H9 (cell line): ENCODE results near the gene CYP1A1. TPM values are rescaled to one million over a fixed set of nuclear protein-coding genes. Genes with fewer than 3 reads are reported as not detected.

Experiments
- DNase-seq: peaks from one replicate; pipeline ENCODE4 v3.0.0-alpha.2; 2017
- H2AFZ ChIP-seq: one replicate; pipeline ENCODE4 v1.6.1; 2013; ENCODE audit warnings: mild to moderate bottlenecking, low read length, control low read depth, moderate library complexity
- H2AK5ac ChIP-seq: 2 replicates; pipeline ENCODE4 v1.6.1; 2013; ENCODE audit warnings: low read length, control low read depth, mixed read lengths; ENCODE audit not compliant: insufficient read length
- H2BK120ac ChIP-seq: one replicate; pipeline ENCODE4 v1.6.1; 2013; ENCODE audit warnings: low read depth, mild to moderate bottlenecking, low read length, control low read depth, inconsistent platforms; ENCODE audit not compliant: poor library complexity, severe bottlenecking
- H2BK12ac ChIP-seq: 2 replicates; pipeline ENCODE4 v1.6.1; 2013; ENCODE audit warnings: low read length, control low read depth, mixed read lengths, low read depth; ENCODE audit not compliant: insufficient read length
- H2BK15ac ChIP-seq: 2 replicates; pipeline ENCODE4 v1.6.1; 2013; ENCODE audit warnings: low read depth, low read length, control low read depth
- H2BK20ac ChIP-seq: one replicate; pipeline ENCODE4 v1.6.1; 2013; ENCODE audit warnings: low read depth, mild to moderate bottlenecking, low read length, control low read depth, inconsistent platforms; ENCODE audit not compliant: poor library complexity, severe bottlenecking
- H2BK5ac ChIP-seq: 2 replicates; pipeline ENCODE4 v1.6.1; 2013; ENCODE audit warnings: low read length, control low read depth, mixed read lengths; ENCODE audit not compliant: insufficient read length
- H3K14ac ChIP-seq: 2 replicates; pipeline ENCODE4 v1.6.1; 2013; ENCODE audit warnings: low read length, control low read depth; ENCODE audit not compliant: insufficient read depth
- H3K18ac ChIP-seq: 2 replicates; pipeline ENCODE4 v1.6.1; 2013; ENCODE audit warnings: low read depth, mild to moderate bottlenecking, mixed read lengths, low read length, control low read depth; ENCODE audit not compliant: insufficient read length
- H3K23ac ChIP-seq: 2 replicates; pipeline ENCODE4 v1.6.1; 2013; ENCODE audit warnings: low read length, control low read depth, mixed read lengths, low read depth; ENCODE audit not compliant: insufficient read length
- H3K23me2 ChIP-seq: 2 replicates; pipeline ENCODE4 v1.6.1; 2013; ENCODE audit warnings: low read depth, mild to moderate bottlenecking, mixed read lengths, low read length, control low read depth; ENCODE audit not compliant: insufficient read length, poor library complexity, severe bottlenecking
- H3K27ac ChIP-seq: 2 replicates; pipeline ENCODE4 v1.5.1; 2013; ENCODE audit warnings: low read length, control low read depth, mixed read lengths, low read depth; ENCODE audit not compliant: insufficient read length
- H3K27me3 ChIP-seq: 2 replicates; pipeline ENCODE4 v1.6.1; 2013; ENCODE audit warnings: low read length, control low read depth, inconsistent platforms; ENCODE audit not compliant: insufficient read depth
- H3K4ac ChIP-seq: 2 replicates; pipeline ENCODE4 v1.6.1; 2013; ENCODE audit warnings: low read depth, mild to moderate bottlenecking, control low read depth, inconsistent platforms, low read length, moderate library complexity
- H3K4me1 ChIP-seq: 2 replicates; pipeline ENCODE4 v1.6.1; 2013; ENCODE audit warnings: low read length, control low read depth, inconsistent platforms; ENCODE audit not compliant: insufficient read depth
- H3K4me2 ChIP-seq: 2 replicates; pipeline ENCODE4 v1.6.1; 2013; ENCODE audit warnings: low read length, control low read depth, mixed read lengths; ENCODE audit not compliant: insufficient read length, insufficient read depth
- H3K56ac ChIP-seq: 2 replicates; pipeline ENCODE4 v1.6.1; 2013; ENCODE audit warnings: low read depth, mild to moderate bottlenecking, mixed read lengths, low read length, control low read depth; ENCODE audit not compliant: insufficient read length
- H3K79me1 ChIP-seq: 2 replicates; pipeline ENCODE4 v1.6.1; 2013; ENCODE audit warnings: low read depth, mild to moderate bottlenecking, moderate library complexity, low read length, control low read depth, inconsistent platforms; ENCODE audit not compliant: insufficient read depth, poor library complexity, severe bottlenecking
- H3K79me2 ChIP-seq: 2 replicates; pipeline ENCODE4 v1.6.1; 2013; ENCODE audit warnings: low read length, control low read depth, inconsistent platforms; ENCODE audit not compliant: insufficient read depth
- H3K9ac ChIP-seq: 2 replicates; pipeline ENCODE4 v1.6.1; 2013; ENCODE audit warnings: low read length, control low read depth, mixed read lengths; ENCODE audit not compliant: insufficient read length; ENCODE audit errors: extremely low read depth
- H3K9me3 ChIP-seq: one replicate; pipeline ENCODE4 v1.6.1; 2013; ENCODE audit warnings: low read depth, low read length, inconsistent platforms; ENCODE audit not compliant: control insufficient read depth
- H3T11ph ChIP-seq: one replicate; pipeline ENCODE4 v1.6.1; 2013; ENCODE audit warnings: mild to moderate bottlenecking, low read length, control low read depth, inconsistent platforms
- H4K20me1 ChIP-seq: one replicate; pipeline ENCODE4 v1.6.1; 2013; ENCODE audit not compliant: control insufficient read depth, insufficient read length, insufficient read depth
- H4K5ac ChIP-seq: 2 replicates; pipeline ENCODE4 v1.6.1; 2013; ENCODE audit warnings: low read depth, mild to moderate bottlenecking, mixed read lengths, low read length, control low read depth; ENCODE audit not compliant: insufficient read length
- H4K8ac ChIP-seq: replicated peaks from 2 replicates; pipeline ENCODE4 v1.6.1; 2013; ENCODE audit warnings: low read length, control low read depth, mixed read lengths, low read depth; ENCODE audit not compliant: insufficient read length
- H4K91ac ChIP-seq: 2 replicates; pipeline ENCODE4 v1.6.1; 2013; ENCODE audit warnings: low read depth, mild to moderate bottlenecking, moderate library complexity, mixed read lengths, low read length, control low read depth; ENCODE audit not compliant: insufficient read length
- H3K27ac Mint-ChIP-seq, 3 experiments: 2 replicates in 2 of 3; 3 replicates in 1 of 3; pipeline ENCODE4 v1.8.0; 2020 to 2021; ENCODE audit warnings: mixed read lengths in 3 of 3, mild to moderate bottlenecking in 1 of 3, moderate library complexity in 1 of 3
- H3K27me3 Mint-ChIP-seq: 2 replicates; pipeline ENCODE4 v1.8.0; 2021; ENCODE audit warnings: low read depth, mild to moderate bottlenecking, moderate library complexity, mixed read lengths
- H3K36me3 Mint-ChIP-seq, 3 experiments: 2 replicates in 2 of 3; 3 replicates in 1 of 3; pipeline ENCODE4 v1.8.0; 2020 to 2021; ENCODE audit warnings: low read depth in 3 of 3, mixed read lengths in 3 of 3; ENCODE audit not compliant: insufficient read depth in 1 of 3
- H3K4me1 Mint-ChIP-seq, 2 experiments: 2 replicates each; pipeline ENCODE4 v1.8.0; 2020; ENCODE audit warnings: mixed read lengths in 2 of 2
- H3K4me3 Mint-ChIP-seq, 2 experiments: 2 replicates in 1 of 2; 3 replicates in 1 of 2; pipeline ENCODE4 v1.8.0; 2020 to 2021; ENCODE audit warnings: mild to moderate bottlenecking in 2 of 2, mixed read lengths in 2 of 2, moderate library complexity in 1 of 2
- H3K9me3 Mint-ChIP-seq, 2 experiments: 2 replicates in 1 of 2; 3 replicates in 1 of 2; pipeline ENCODE4 v1.8.0; 2020; ENCODE audit warnings: mild to moderate bottlenecking in 2 of 2, mixed read lengths in 2 of 2, moderate library complexity in 1 of 2
- WGBS: extraction: QIAGEN DNeasy Blood & Tissue Kit; methylation state at CpG from one replicate; pipeline ENCODE4 v1.1.7; 2013; ENCODE audit warnings: missing lambda C conversion rate, low lambda C conversion rate, mixed read lengths; ENCODE audit not compliant: insufficient read length; ENCODE audit errors: extremely low coverage; 5-methylcytosine and 5-hydroxymethylcytosine counted together
- total RNA-seq: library from RNA; stranded (reverse); gene quantifications from 2 replicates; pipeline ENCODE4 v1.2.1, GENCODE V29; 2021
- TF ChIP-seq, protein P1 (sequence below): fragments of 200-600 bp; sonication (generic); conservative IDR thresholded peaks from 3 replicates; pipeline ENCODE4 v1.8.0; 2021; ENCODE audit warnings: antibody characterized with exemption, mild to moderate bottlenecking

Gene CYP1A1
- total RNA-seq, 1 experiment from 2014 or later: 0.33 TPM

- H3K4me3 Mint-ChIP-seq: no peak overlapping the region
- TF ChIP-seq, protein P1, sequence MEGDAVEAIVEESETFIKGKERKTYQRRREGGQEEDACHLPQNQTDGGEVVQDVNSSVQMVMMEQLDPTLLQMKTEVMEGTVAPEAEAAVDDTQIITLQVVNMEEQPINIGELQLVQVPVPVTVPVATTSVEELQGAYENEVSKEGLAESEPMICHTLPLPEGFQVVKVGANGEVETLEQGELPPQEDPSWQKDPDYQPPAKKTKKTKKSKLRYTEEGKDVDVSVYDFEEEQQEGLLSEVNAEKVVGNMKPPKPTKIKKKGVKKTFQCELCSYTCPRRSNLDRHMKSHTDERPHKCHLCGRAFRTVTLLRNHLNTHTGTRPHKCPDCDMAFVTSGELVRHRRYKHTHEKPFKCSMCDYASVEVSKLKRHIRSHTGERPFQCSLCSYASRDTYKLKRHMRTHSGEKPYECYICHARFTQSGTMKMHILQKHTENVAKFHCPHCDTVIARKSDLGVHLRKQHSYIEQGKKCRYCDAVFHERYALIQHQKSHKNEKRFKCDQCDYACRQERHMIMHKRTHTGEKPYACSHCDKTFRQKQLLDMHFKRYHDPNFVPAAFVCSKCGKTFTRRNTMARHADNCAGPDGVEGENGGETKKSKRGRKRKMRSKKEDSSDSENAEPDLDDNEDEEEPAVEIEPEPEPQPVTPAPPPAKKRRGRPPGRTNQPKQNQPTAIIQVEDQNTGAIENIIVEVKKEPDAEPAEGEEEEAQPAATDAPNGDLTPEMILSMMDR: no peak
- no CpG with 5 or more reads among the region's 3 CpGs for WGBS
- no peak overlapping the region for H2BK5ac ChIP-seq
- H4K5ac ChIP-seq: no peak overlapping the region
- no peaks in the 10 kb centered on the region for H3K9me3 ChIP-seq
- no peaks in the 10 kb centered on the region for H3K27me3 ChIP-seq
- H3K56ac ChIP-seq: no peak overlapping the region
- DNase-seq: no peak
- no peaks in the 10 kb centered on the region for H4K20me1 ChIP-seq
- no peak overlapping the region for H3K4me2 ChIP-seq
- no peak overlapping the region for H3K27ac ChIP-seq
- H3K4me1 ChIP-seq: no peaks in the 10 kb centered on the region
- no peak overlapping the region for H3K14ac ChIP-seq
- H2AFZ ChIP-seq: no peak overlapping the region
- H3K36me3 Mint-ChIP-seq: no peaks in the 10 kb centered on the region
- no peak overlapping the region for H4K8ac ChIP-seq
- H3T11ph ChIP-seq: no peak overlapping the region
- no peak overlapping the region for H3K27ac Mint-ChIP-seq
- H3K23ac ChIP-seq: no peak overlapping the region
- peaks cover 0 to 3% of the 10 kb centered on the region in 2 experiments; a peak in 1 of 5 replicates for H3K9me3 Mint-ChIP-seq
- H3K18ac ChIP-seq: no peak overlapping the region
- no peak overlapping the region for H3K9ac ChIP-seq
- H2BK120ac ChIP-seq: no peak overlapping the region
- peaks cover 82% of the 10 kb centered on the region for H3K27me3 Mint-ChIP-seq
- no peak overlapping the region for H2BK15ac ChIP-seq
- H4K91ac ChIP-seq: no peak overlapping the region
- no peak overlapping the region for H2BK20ac ChIP-seq
- no peak overlapping the region for H2BK12ac ChIP-seq
- no peaks in the 10 kb centered on the region for H3K23me2 ChIP-seq
- H3K4me1 Mint-ChIP-seq: peaks cover 5 to 6% of the 10 kb centered on the region in 2 experiments; a peak in 2 of 4 replicates
- H3K79me1 ChIP-seq: no peaks in the 10 kb centered on the region
- H2AK5ac ChIP-seq: no peak overlapping the region
- H3K4ac ChIP-seq: no peak overlapping the region
- H3K79me2 ChIP-seq: no peaks in the 10 kb centered on the region
Observed at GRCh38 chr15:74735305-74735704, 10.0 kb upstream of the CYP1A1 start.
